Erythroblast (primary cell): Measurements from ENCODE around the gene FTO.

ENCODE experiments used
- GATA1 ChIP-seq: IDR thresholded peaks from 2 replicates; pipeline ENCODE4 v1.6.1; 2011; ENCODE audit warnings: low read depth, mild to moderate bottlenecking, control low read depth, low read length, moderate library complexity
- POLR2A ChIP-seq: IDR thresholded peaks from 2 replicates; pipeline ENCODE4 v1.6.1; 2011; ENCODE audit warnings: mild to moderate bottlenecking, low read length

DNA sequence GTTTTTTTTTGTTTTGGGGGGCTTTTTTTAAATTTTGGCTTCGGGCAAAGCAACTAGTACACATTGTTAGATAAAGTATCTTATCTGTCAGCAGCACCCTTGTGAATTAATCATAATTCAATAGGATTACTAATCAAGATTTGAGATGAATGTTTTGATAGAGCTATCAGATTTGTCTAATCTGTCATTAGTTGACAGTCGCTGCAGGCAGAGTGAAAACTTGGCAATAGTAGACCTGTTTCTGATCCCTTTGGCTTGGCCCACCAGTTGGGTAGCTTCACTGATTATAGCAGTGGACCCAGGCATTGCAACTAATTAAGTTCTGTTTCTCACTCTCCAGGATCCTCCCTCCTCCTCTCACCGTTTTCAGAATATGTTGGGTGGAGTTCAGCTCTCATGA lies 324.0 kb downstream of the FTO start:
- TF ChIP-seq POLR2A (no peak), GATA1 (no peak)
